HepG2 (cell line): ENCODE results near the gene CGNL1. TPM values are rescaled to one million over a fixed set of nuclear protein-coding genes. Genes with fewer than 3 reads are reported as not detected.

ENCODE experiments used
- DR1 ChIP-seq: sonication (generic); formaldehyde crosslinking; IDR thresholded peaks from 2 replicates; pipeline ENCODE4 v1.8.0; 2021; ENCODE audit warnings: mild to moderate bottlenecking, missing genetic modification reagents, inconsistent platforms
- ETS1 ChIP-seq: sonication (generic); formaldehyde crosslinking; IDR thresholded peaks from 2 replicates; pipeline ENCODE4 v1.4.0; 2020; ENCODE audit warnings: missing genetic modification reagents
- GATA4 ChIP-seq: sonication (generic); IDR thresholded peaks from 2 replicates; pipeline ENCODE4 v1.6.1; 2016; ENCODE audit warnings: antibody characterized with exemption, low read depth, borderline replicate concordance
- HDAC2 ChIP-seq: sonication (generic); formaldehyde crosslinking; IDR thresholded peaks from 2 replicates; pipeline ENCODE4 v1.4.0; 2020; ENCODE audit warnings: missing genetic modification reagents
- MAFG ChIP-seq: sonication (generic); formaldehyde crosslinking; IDR thresholded peaks from 2 replicates; pipeline ENCODE4 v1.5.1; 2020; ENCODE audit warnings: mild to moderate bottlenecking, missing genetic modification reagents
- NONO ChIP-seq, 2 experiments: fragments of 450-650 bp in 1 of 2; sonication (generic) in 1 of 2; formaldehyde crosslinking in 1 of 2; IDR thresholded peaks in 1 of 2; conservative IDR thresholded peaks in 1 of 2; 2 replicates each; pipeline versions ENCODE4 v1.6.1 to v1.8.0; 2017 to 2022; ENCODE audit warnings: mild to moderate bottlenecking in 1 of 2, missing genetic modification reagents in 1 of 2, moderate library complexity in 1 of 2
- PLRG1 ChIP-seq: fragments of 450-650 bp; conservative IDR thresholded peaks from 2 replicates; pipeline ENCODE4 v1.6.1; 2016
- PRDM15 ChIP-seq: sonication (generic); formaldehyde crosslinking; IDR thresholded peaks from 2 replicates; pipeline ENCODE4 v1.4.0; 2020; ENCODE audit warnings: missing genetic modification reagents
- REL ChIP-seq: sonication (generic); formaldehyde crosslinking; conservative IDR thresholded peaks from 2 replicates; pipeline ENCODE4 v1.8.0; 2022; ENCODE audit warnings: mild to moderate bottlenecking, missing genetic modification reagents, moderate library complexity
- RNF2 ChIP-seq: fragments of 450-650 bp; conservative IDR thresholded peaks from 2 replicates; pipeline ENCODE4 v1.6.1; 2016; ENCODE audit warnings: low read depth
- RORA ChIP-seq: sonication (generic); formaldehyde crosslinking; IDR thresholded peaks from 2 replicates; pipeline ENCODE4 v1.5.0; 2020; ENCODE audit warnings: mild to moderate bottlenecking, missing genetic modification reagents, moderate library complexity
- SAFB2 ChIP-seq: sonication (generic); formaldehyde crosslinking; IDR thresholded peaks from 2 replicates; pipeline ENCODE4 v1.5.1; 2020; ENCODE audit warnings: missing genetic modification reagents, low read depth, mild to moderate bottlenecking, borderline replicate concordance
- SALL1 ChIP-seq: sonication (generic); formaldehyde crosslinking; IDR thresholded peaks from 2 replicates; pipeline ENCODE4 v1.8.0; 2022; ENCODE audit warnings: mild to moderate bottlenecking, missing genetic modification reagents
- SAP130 ChIP-seq: IDR thresholded peaks from 2 replicates; pipeline ENCODE4 v1.6.1; 2016; ENCODE audit warnings: low read depth
- SUZ12 ChIP-seq: fragments of 150-350 bp; IDR thresholded peaks from 2 replicates; pipeline ENCODE4 v1.6.1; 2014; ENCODE audit warnings: low read depth, low read length
- THAP7 ChIP-seq: sonication (generic); formaldehyde crosslinking; IDR thresholded peaks from 2 replicates; pipeline ENCODE4 v1.8.1; 2023; ENCODE audit warnings: mild to moderate bottlenecking, missing genetic modification reagents
- ZFAT ChIP-seq: sonication (generic); formaldehyde crosslinking; conservative IDR thresholded peaks from 2 replicates; pipeline ENCODE4 v1.8.1; 2023; ENCODE audit warnings: missing genetic modification reagents, inconsistent platforms
- ZNF256 ChIP-seq: sonication (generic); formaldehyde crosslinking; conservative IDR thresholded peaks from 2 replicates; pipeline ENCODE4 v1.4.0; 2020; ENCODE audit warnings: missing genetic modification reagents
- ZNF432 ChIP-seq: sonication (generic); formaldehyde crosslinking; IDR thresholded peaks from 2 replicates; pipeline ENCODE4 v1.5.0; 2020; ENCODE audit warnings: missing genetic modification reagents, mild to moderate bottlenecking, borderline replicate concordance
- ZNF556 ChIP-seq: sonication (generic); formaldehyde crosslinking; IDR thresholded peaks from 2 replicates; pipeline ENCODE4 v1.4.0; 2020; ENCODE audit warnings: mild to moderate bottlenecking, missing genetic modification reagents, borderline replicate concordance
- ZNF557 ChIP-seq: sonication (generic); formaldehyde crosslinking; IDR thresholded peaks from 2 replicates; pipeline ENCODE4 v1.4.0; 2020; ENCODE audit warnings: missing genetic modification reagents
- ZNF563 ChIP-seq: sonication (generic); formaldehyde crosslinking; IDR thresholded peaks from 2 replicates; pipeline ENCODE4 v1.8.0; 2022; ENCODE audit warnings: mild to moderate bottlenecking, moderate library complexity, missing genetic modification reagents
- ZNF577 ChIP-seq: sonication (generic); formaldehyde crosslinking; IDR thresholded peaks from 2 replicates; pipeline ENCODE4 v1.4.0; 2020; ENCODE audit warnings: mild to moderate bottlenecking, low read depth, missing genetic modification reagents, borderline replicate concordance
- ZNF607 ChIP-seq: sonication (generic); formaldehyde crosslinking; IDR thresholded peaks from 2 replicates; pipeline ENCODE4 v1.5.1; 2020; ENCODE audit warnings: missing genetic modification reagents, mild to moderate bottlenecking, borderline replicate concordance
- ZNF703 ChIP-seq: sonication (generic); formaldehyde crosslinking; IDR thresholded peaks from 2 replicates; pipeline ENCODE4 v1.5.1; 2020; ENCODE audit warnings: missing genetic modification reagents, mild to moderate bottlenecking, moderate library complexity, borderline replicate concordance
- ZNF782 ChIP-seq: sonication (generic); formaldehyde crosslinking; IDR thresholded peaks from 2 replicates; pipeline ENCODE4 v1.4.0; 2020; ENCODE audit warnings: missing genetic modification reagents, mild to moderate bottlenecking, borderline replicate concordance
- polyA plus RNA-seq, 8 experiments: library from polyadenylated mRNA; depleted of rRNA in 3 of 8; stranded (reverse) in 7 of 8; unstranded in 1 of 8; fragments of >200 nt; fragmentation: Illumina TruSeq in 4 of 8; extraction: Trizol in 4 of 8; gene quantifications; 2 replicates each; pipeline versions ENCODE4 v1.2.1 to v1.2.3, GENCODE V29; 2011 to 2016; ENCODE audit warnings: low read depth in 4 of 8, missing spikeins in 1 of 8, mixed read lengths in 1 of 8; ENCODE audit not compliant: insufficient read depth in 1 of 8
- total RNA-seq, 5 experiments: library from RNA; depleted of rRNA; stranded (reverse); fragments of >200 nt; fragmentation: Illumina TruSeq; extraction: Trizol; gene quantifications; 2 replicates each; pipeline ENCODE4 v1.2.3, GENCODE V29; 2016; ENCODE audit warnings: low read depth in 1 of 5

CGNL1 gene
- total and polyA plus RNA-seq, 2 of the 13 experiments (the other 11 are each of a cell fraction or from before 2014, with no cell fraction given) = 5.6 to 15.6 TPM

- TF ChIP-seq GATA4 (no peak), ZNF432 (CRISPR knock-in tag) (no peak), ZNF556 (peak; percentile 82), ZNF563 (CRISPR knock-in tag) (no peak), SAP130 (CRISPR knock-in tag) (peak; percentile 53), RORA (no peak), PLRG1 (no peak), RNF2 (no peak), SAFB2 (CRISPR knock-in tag) (no peak), ZNF256 (no peak), ZNF703 (CRISPR knock-in tag) (no peak), ZNF607 (no peak), ZNF557 (CRISPR knock-in tag) (no peak), PRDM15 (no peak), SUZ12 (no peak), THAP7 (CRISPR knock-in tag) (peak; percentile 90), ZFAT (no peak), ETS1 (CRISPR knock-in tag) (no peak), REL (CRISPR knock-in tag) (no peak), ZNF782 (0 out of 2 replicates have a peak, but pooled peaks have one; percentile 48), MAFG (no peak), SALL1 (peak; percentile 53), DR1 (CRISPR knock-in tag) (no peak), HDAC2 (CRISPR knock-in tag) (no peak), NONO (IDR thresholded peaks at IDR 0.05) (no peak), NONO (CRISPR knock-in tag; conservative IDR thresholded peaks at IDR 0.05) (0 out of 2 replicates have a peak, but pooled peaks have one; percentile 48), ZNF577 (CRISPR knock-in tag) (no peak)
Observed at GRCh38 chr15:57376696-57377477, 582 bp downstream of the CGNL1 start (continued).
